HCT116 (cell line): ENCODE results near the gene HK2. TPM values are rescaled to one million over a fixed set of nuclear protein-coding genes. Genes with fewer than 3 reads are reported as not detected.
"Not testable (repeated sequence)": the region's sequence is repeated elsewhere in the genome, so short reads cannot be mapped to it uniquely, and the experiment has no call there.

Experiments used
- ATAC-seq: fragments of 200-7000 bp; cut with Tn5 transposase; 2 replicates; pipeline ENCODE4 v1.9.1; 2020; ENCODE audit warnings: mild to moderate bottlenecking, moderate library complexity
- BruUV-seq: library from RNA; stranded (reverse); fragments of 400-500 nt; replicated peaks from 2 replicates; lab custom pipeline; 2021; lab: Mats Ljungman, UMichigan
- CTCF ChIA-PET: fragments of 300-600 bp; sonication (Branson Sonifier 250); formaldehyde crosslinking; loops from one replicate; lab custom pipeline; 2021; ENCODE audit warnings: antibody characterized with exemption; lab: Charles Lee
- POLR2A ChIA-PET: fragments of 300-600, 350-600 bp; sonication (Branson Sonifier 250); formaldehyde crosslinking; loops from one replicate; lab custom pipeline; 2021; ENCODE audit warnings: antibody characterized with exemption; lab: Charles Lee
- RAD21 ChIA-PET, 2 experiments: fragments of 300-600 bp; sonication (Branson Sonifier 250); formaldehyde crosslinking; loops; one replicate each; lab custom pipeline; 2023; ENCODE audit warnings: low total read pairs in 2 of 2; ENCODE audit not compliant: uncharacterized antibody in 2 of 2, unreplicated experiment in 2 of 2, low non-redundant PET in 1 of 2; lab: Charles Lee
- DNase-seq: peaks from one replicate; pipeline ENCODE4 v3.0.0-alpha.2; 2010; ENCODE audit warnings: low read depth, low spot score
- H2AFZ ChIP-seq: fragments of 200-600 bp; shearing (Covaris generic), sonication (generic); 2 replicates; pipeline ENCODE4 v1.6.1; 2017; ENCODE audit warnings: low read depth, mixed run types, mixed read lengths, antibody characterized with exemption, low read length; ENCODE audit not compliant: poor library complexity, severe bottlenecking
- H3K27ac ChIP-seq: 2 replicates; pipeline ENCODE4 v1.5.1; 2012; ENCODE audit warnings: low read depth, low read length
- H3K27me3 ChIP-seq: fragments of 200-600 bp; sonication (generic); 2 replicates; pipeline ENCODE4 v1.6.1; 2016; ENCODE audit warnings: mixed run types, low read length, mixed read lengths; ENCODE audit not compliant: insufficient read depth
- H3K36me3 ChIP-seq, 2 experiments: fragments of 200-500 bp in 1 of 2; fragments of 200-600 bp in 1 of 2; sonication (Bioruptor generic) in 1 of 2; sonication (generic) in 1 of 2; 2 replicates each; pipeline versions ENCODE4 v1.5.1 to v1.6.1; 2014 to 2016; ENCODE audit warnings: low read length in 2 of 2, inconsistent platforms in 1 of 2, mixed read lengths in 1 of 2, mixed run types in 1 of 2; ENCODE audit not compliant: insufficient read depth in 2 of 2, control insufficient read depth in 1 of 2
- H3K4me1 ChIP-seq, 2 experiments: fragments of 200-600 bp in 1 of 2; sonication (generic) in 1 of 2; 2 replicates each; pipeline versions ENCODE4 v1.5.1 to v1.6.1; 2012 to 2017; ENCODE audit warnings: low read length in 2 of 2, inconsistent platforms in 1 of 2, mild to moderate bottlenecking in 1 of 2, mixed read lengths in 1 of 2, mixed run types in 1 of 2, moderate library complexity in 1 of 2; ENCODE audit not compliant: insufficient read depth in 2 of 2, control insufficient read depth in 1 of 2
- H3K4me2 ChIP-seq: fragments of 200-600 bp; sonication (generic); 2 replicates; pipeline ENCODE4 v1.6.1; 2017; ENCODE audit warnings: mixed run types, low read length, mixed read lengths
- H3K4me3 ChIP-seq, 2 experiments: fragments of 200-600 bp in 1 of 2; sonication (generic) in 1 of 2; replicated peaks in 1 of 2; 2 replicates each; pipeline ENCODE4 v1.5.1; 2011 to 2016; ENCODE audit warnings: low read length in 2 of 2, control low read depth in 1 of 2, low read depth in 1 of 2, mild to moderate bottlenecking in 1 of 2, mixed read lengths in 1 of 2, mixed run types in 1 of 2
- H3K79me2 ChIP-seq: fragments of 200-600 bp; sonication (generic); 2 replicates; pipeline ENCODE4 v1.6.1; 2017; ENCODE audit warnings: mild to moderate bottlenecking, mixed run types, low read length, moderate library complexity, mixed read lengths; ENCODE audit not compliant: insufficient read depth
- H3K9ac ChIP-seq: fragments of 200-600 bp; sonication (generic); 2 replicates; pipeline ENCODE4 v1.6.1; 2016; ENCODE audit warnings: low read length, mixed read lengths
- H3K9me2 ChIP-seq: fragments of 200-600 bp; sonication (generic), shearing (Covaris generic); 2 replicates; pipeline ENCODE4 v1.6.1; 2017; ENCODE audit warnings: mixed run types, mild to moderate bottlenecking, moderate library complexity; ENCODE audit not compliant: insufficient read depth
- H3K9me3 ChIP-seq, 2 experiments: fragments of 200-500 bp in 1 of 2; fragments of 200-600 bp in 1 of 2; sonication (Bioruptor generic) in 1 of 2; sonication (generic) in 1 of 2; 2 replicates each; pipeline ENCODE4 v1.6.1; 2014 to 2017; ENCODE audit warnings: low read length in 2 of 2, mixed read lengths in 2 of 2, inconsistent platforms in 1 of 2, low read depth in 1 of 2, mild to moderate bottlenecking in 1 of 2, mixed run types in 1 of 2, moderate library complexity in 1 of 2; ENCODE audit not compliant: control insufficient read depth in 1 of 2, insufficient read depth in 1 of 2
- H4K20me1 ChIP-seq: fragments of 200-600 bp; sonication (generic), shearing (Covaris generic); 2 replicates; pipeline ENCODE4 v1.6.1; 2017; ENCODE audit warnings: mixed run types, mild to moderate bottlenecking, moderate library complexity; ENCODE audit not compliant: insufficient read depth
- CEBPB ChIP-seq: IDR thresholded peaks from 2 replicates; pipeline ENCODE4 v1.6.1; 2012; ENCODE audit warnings: low read depth
- JUND ChIP-seq: IDR thresholded peaks from 2 replicates; pipeline ENCODE4 v1.6.1; 2012
- POLR2A ChIP-seq: IDR thresholded peaks from 2 replicates; pipeline ENCODE4 v1.7.0; 2011; ENCODE audit warnings: borderline replicate concordance; ENCODE audit not compliant: insufficient read depth, insufficient read length; ENCODE audit errors: extremely low read depth
- RAD21 ChIP-seq: IDR thresholded peaks from 2 replicates; pipeline ENCODE4 v1.6.1; 2012; ENCODE audit warnings: low read depth, mild to moderate bottlenecking
- SRF ChIP-seq: IDR thresholded peaks from 2 replicates; pipeline ENCODE4 v1.6.1; 2012; ENCODE audit warnings: low read depth
- TCF7L2 ChIP-seq: IDR thresholded peaks from 2 replicates; pipeline ENCODE4 v1.7.0; 2011; ENCODE audit warnings: borderline replicate concordance, inconsistent platforms; ENCODE audit not compliant: insufficient read depth, insufficient read length; ENCODE audit errors: extremely low read depth
- YY1 ChIP-seq: IDR thresholded peaks from 2 replicates; pipeline ENCODE4 v1.6.1; 2011; ENCODE audit warnings: low read length, low read depth, moderate library complexity, mild to moderate bottlenecking; ENCODE audit not compliant: insufficient replicate concordance; ENCODE audit errors: extremely low read depth
- ZNF274 ChIP-seq: fragments of 200-500 bp; sonication (Bioruptor generic); IDR thresholded peaks from 2 replicates; pipeline ENCODE4 v1.6.1; 2014; ENCODE audit warnings: mild to moderate bottlenecking, low read depth, low read length, inconsistent platforms
- intact Hi-C: fragments of 100-400 bp; cut with micrococcal nuclease; formaldehyde crosslinking; loops from 2 replicates; pipeline ENCODE4 v1.10.0; 2022
- total RNA-seq: library from RNA; stranded (reverse); gene quantifications from one replicate; pipeline ENCODE4 v1.2.1, GENCODE V29; 2021; ENCODE audit not compliant: unreplicated experiment
- TF ChIP-seq, protein P1 (sequence below): IDR thresholded peaks from 2 replicates; pipeline ENCODE4 v1.6.1; 2012
- TF ChIP-seq, protein P2 (sequence below): IDR thresholded peaks from 2 replicates; pipeline ENCODE4 v1.6.1; 2012; ENCODE audit warnings: low read depth

Gene HK2
- total RNA-seq, 1 experiment from 2014 or later, result 42.5 TPM

DNA sequence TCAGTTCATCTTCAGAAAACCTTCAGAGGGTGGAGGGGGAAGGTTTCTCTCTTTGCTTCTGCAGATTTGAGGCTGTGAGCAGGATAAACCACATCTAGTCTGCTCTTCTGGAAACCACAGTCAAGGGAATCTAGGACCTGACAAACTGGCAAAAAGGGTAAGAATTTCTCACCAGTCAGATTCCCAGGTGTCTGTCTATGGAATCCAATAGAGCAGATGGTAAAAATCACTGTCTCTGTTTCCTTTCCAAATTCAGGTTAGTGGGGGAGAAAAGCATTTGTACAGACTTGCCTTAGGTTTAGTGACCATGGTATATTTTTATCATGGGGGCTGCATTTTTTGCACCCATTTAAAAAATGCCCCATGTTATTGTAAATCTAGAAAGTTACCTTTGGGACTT, 62.3 kb downstream of the HK2 start:
- Histone ChIP-seq H3K79me2 (no peaks in the 10 kb centered on the region), H3K9ac (no peak overlapping the region), H2AFZ (no peak overlapping the region), H3K27ac (no peak overlapping the region), H3K9me3 (no peaks in the 10 kb centered on the region), H3K4me3 (no peak overlapping the region), H3K4me2 (no peak overlapping the region), H4K20me1 (no peaks in the 10 kb centered on the region), H3K27me3 (no peaks in the 10 kb centered on the region), H3K4me1 (peaks cover 0 to 15% of the 10 kb centered on the region in 2 experiments; a peak in 2 of 4 replicates), H3K9me2 (no peaks in the 10 kb centered on the region), H3K36me3 (0 out of 4 replicates have a peak, but pooled peaks cover 1 to 2% of the 10 kb centered on the region in 2 experiments)
- ATAC-seq (no peak), DNase-seq (no peak)
- CTCF ChIA-PET, result no interaction called here
- BruUV-seq, result no TSS peak
- TF ChIP-seq YY1 (no peak), JUND (no peak), ZNF274 (no peak), CEBPB (no peak), POLR2A (no peak), RAD21 (no peak), SRF (no peak), TCF7L2 (no peak)
- TF ChIP-seq, protein P1, sequence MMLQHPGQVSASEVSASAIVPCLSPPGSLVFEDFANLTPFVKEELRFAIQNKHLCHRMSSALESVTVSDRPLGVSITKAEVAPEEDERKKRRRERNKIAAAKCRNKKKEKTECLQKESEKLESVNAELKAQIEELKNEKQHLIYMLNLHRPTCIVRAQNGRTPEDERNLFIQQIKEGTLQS, result no peak
- TF ChIP-seq, protein P2, sequence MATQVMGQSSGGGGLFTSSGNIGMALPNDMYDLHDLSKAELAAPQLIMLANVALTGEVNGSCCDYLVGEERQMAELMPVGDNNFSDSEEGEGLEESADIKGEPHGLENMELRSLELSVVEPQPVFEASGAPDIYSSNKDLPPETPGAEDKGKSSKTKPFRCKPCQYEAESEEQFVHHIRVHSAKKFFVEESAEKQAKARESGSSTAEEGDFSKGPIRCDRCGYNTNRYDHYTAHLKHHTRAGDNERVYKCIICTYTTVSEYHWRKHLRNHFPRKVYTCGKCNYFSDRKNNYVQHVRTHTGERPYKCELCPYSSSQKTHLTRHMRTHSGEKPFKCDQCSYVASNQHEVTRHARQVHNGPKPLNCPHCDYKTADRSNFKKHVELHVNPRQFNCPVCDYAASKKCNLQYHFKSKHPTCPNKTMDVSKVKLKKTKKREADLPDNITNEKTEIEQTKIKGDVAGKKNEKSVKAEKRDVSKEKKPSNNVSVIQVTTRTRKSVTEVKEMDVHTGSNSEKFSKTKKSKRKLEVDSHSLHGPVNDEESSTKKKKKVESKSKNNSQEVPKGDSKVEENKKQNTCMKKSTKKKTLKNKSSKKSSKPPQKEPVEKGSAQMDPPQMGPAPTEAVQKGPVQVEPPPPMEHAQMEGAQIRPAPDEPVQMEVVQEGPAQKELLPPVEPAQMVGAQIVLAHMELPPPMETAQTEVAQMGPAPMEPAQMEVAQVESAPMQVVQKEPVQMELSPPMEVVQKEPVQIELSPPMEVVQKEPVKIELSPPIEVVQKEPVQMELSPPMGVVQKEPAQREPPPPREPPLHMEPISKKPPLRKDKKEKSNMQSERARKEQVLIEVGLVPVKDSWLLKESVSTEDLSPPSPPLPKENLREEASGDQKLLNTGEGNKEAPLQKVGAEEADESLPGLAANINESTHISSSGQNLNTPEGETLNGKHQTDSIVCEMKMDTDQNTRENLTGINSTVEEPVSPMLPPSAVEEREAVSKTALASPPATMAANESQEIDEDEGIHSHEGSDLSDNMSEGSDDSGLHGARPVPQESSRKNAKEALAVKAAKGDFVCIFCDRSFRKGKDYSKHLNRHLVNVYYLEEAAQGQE, result no peak
- RAD21 ChIA-PET, result no interaction called here
- POLR2A ChIA-PET, result no interaction called here
- intact Hi-C loops, result no loop called here

DNA sequence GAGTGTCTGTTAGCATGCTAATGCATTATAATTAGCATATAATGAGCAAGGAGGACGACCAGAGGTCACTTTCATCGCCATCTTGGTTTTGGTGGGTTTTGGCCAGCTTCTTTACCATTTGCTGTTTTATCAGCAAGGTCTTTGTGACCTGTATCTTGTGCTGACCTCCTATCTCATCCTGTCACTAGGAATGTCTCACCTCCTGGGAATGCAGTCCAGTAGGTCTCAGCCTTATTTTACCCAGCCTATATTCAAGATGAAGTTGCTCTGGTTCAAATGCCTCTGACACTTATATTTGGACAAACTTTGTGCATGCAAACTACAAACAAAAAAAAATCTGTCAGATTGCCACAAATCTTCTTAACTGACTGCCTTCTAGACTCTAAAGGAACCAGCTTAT, 66.3 kb downstream of the HK2 start:
- H3K4me1 ChIP-seq, H3K4me2 ChIP-seq, H3K27ac ChIP-seq, ATAC-seq, H3K9ac ChIP-seq, H4K20me1 ChIP-seq, POLR2A ChIA-PET, DNase-seq, CTCF ChIA-PET, H3K79me2 ChIP-seq, RAD21 ChIA-PET, H3K27me3 ChIP-seq, H2AFZ ChIP-seq, BruUV-seq, H3K9me2 ChIP-seq, intact Hi-C loops, H3K9me3 ChIP-seq, H3K36me3 ChIP-seq, H3K4me3 ChIP-seq: not testable (repeated sequence)
